PC-3 (cell line): ENCODE data around the gene EFR3B.

ENCODE experiments used
- CTCF ChIP-seq: fragments of 300-600 bp; sonication (generic); conservative IDR thresholded peaks from 2 replicates; pipeline ENCODE4 v1.5.1; 2017; ENCODE audit warnings: antibody characterized with exemption, low read depth, mild to moderate bottlenecking, low read length
- EZH2 ChIP-seq: fragments of 300-600 bp; sonication (generic); IDR thresholded peaks from one replicate; pipeline ENCODE4 v1.6.1; 2017; ENCODE audit warnings: antibody characterized with exemption, mild to moderate bottlenecking, low read length; ENCODE audit not compliant: unreplicated experiment

GRCh38 chr2:25009954-25010353 is 31.9 kb upstream of the EFR3B start:
- TF ChIP-seq CTCF, result no peak
- TF ChIP-seq EZH2, result no peak
